Measurements from ENCODE around the gene ACOD1.
"Not testable (repeated sequence)": the region's sequence is repeated elsewhere in the genome, so short reads cannot be mapped to it uniquely, and the experiment has no call there.

The ACOD1 gene

DNA sequence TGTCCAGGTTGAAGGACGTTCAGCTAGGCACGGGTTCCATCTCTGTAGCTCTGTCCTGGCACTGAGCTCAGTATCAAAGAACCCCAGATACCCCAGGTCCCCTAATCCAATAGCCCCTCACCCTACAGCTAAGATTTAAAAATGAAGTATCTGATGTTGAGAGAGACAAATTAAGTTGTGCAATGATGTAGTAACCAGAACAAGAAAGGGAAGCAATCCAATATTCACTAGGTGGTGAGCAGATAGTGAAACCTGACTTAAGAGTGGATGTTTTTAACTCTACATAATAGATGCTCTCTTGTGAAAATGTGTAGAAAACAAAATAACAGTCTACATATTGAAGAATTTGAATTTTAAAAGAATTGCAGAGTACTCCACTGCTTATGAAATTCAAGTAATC, 1.8 kb downstream of the ACOD1 start:
- TF ChIP-seq CTCF (conservative IDR thresholded peaks at IDR 0.05; ENCODE audit: low read depth, low read length), result no peak
- no peak overlapping the region for H3K4me3 ChIP-seq (ENCODE audit: low read depth, low read length)
- no peak for DNase-seq (ENCODE audit: low read depth)

DNA sequence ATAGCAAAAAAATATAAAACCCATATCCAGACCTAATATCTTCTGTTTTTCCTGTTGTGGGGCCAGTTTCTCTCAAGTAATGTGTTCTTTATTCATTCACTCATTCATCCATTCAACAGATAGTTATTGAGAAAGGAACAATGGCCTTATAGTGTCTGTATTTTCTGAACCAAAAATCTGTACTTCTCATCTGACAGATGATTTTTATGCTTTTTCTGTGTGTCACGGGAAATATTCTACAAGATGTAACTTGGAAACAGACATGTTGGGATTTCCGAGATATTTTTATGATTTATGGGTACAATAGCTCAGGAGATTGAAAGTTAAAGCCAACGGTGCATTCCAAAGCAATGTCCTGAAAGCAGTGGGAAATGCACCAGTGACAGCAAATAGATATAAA, 5.7 kb downstream of the ACOD1 start:
- no peak overlapping the region for H3K4me3 ChIP-seq (ENCODE audit: low read depth, low read length)
- TF ChIP-seq CTCF (conservative IDR thresholded peaks at IDR 0.05; ENCODE audit: low read depth, low read length), result no peak
- DNase-seq (ENCODE audit: low read depth), result no peak

DNA sequence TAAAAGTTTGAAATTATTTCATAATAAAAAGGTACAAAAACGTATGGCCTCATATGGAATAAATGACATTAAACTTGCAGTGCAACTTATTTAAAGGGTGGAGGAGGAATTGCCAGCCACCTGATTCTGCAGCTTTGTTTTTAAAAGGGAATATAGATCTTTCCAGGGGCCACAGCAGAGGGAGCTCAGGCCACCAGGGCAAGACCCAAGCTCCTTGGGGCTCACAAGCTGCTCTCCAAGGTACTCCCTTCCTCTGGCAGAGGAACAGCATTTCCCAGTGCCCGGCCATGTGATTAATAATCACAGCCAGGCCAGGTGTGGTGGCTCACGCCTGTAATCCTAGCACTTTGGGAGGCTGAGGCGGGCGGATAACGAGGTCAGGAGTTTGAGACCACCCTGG, 6.2 kb downstream of the ACOD1 start:
- TF ChIP-seq CTCF (conservative IDR thresholded peaks at IDR 0.05; ENCODE audit: low read depth, low read length), result no peak
- H3K4me3 ChIP-seq (ENCODE audit: low read depth, low read length), result no peak overlapping the region
- DNase-seq (ENCODE audit: low read depth), result no peak

DNA sequence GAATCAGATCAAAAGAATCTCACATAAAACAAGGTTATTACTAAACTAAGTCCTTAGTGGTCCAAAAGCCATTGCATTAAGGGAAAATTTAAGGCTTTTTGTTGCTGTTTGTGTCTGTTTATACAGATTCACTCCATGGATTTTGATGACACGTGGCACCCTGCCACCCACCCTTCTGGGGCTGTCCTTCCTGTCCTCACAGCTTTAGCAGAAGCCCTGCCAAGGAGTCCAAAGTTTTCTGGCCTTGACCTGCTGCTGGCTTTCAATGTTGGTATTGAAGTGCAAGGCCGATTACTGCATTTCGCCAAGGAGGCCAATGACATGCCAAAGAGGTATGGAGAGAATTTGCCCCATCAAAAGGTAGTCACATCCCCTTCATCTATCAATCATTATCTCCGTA, 6.9 kb downstream of the ACOD1 start:
- TF ChIP-seq CTCF (conservative IDR thresholded peaks at IDR 0.05; ENCODE audit: low read depth, low read length), result no peak
- no peak for DNase-seq (ENCODE audit: low read depth)
- no peak overlapping the region for H3K4me3 ChIP-seq (ENCODE audit: low read depth, low read length)

DNA sequence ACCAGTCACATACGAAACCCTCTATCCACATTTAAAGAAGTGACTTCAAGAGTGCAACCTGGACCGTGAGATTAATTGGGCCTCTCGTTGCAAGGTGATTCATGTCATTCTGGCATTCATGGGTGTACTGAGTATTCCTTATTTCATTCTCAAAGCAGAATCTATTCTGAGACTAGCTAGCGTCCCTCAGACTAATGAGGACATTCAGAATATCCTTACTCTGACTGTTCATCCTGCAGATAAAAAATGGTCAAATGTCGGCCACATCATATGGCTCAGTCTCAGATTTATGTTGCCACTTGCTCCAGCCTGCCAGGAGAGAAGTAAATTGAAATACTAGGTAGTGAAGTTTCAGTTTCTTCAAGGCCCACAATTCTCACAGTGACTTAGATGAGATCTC, 7.3 kb downstream of the ACOD1 start:
- no peak for DNase-seq (ENCODE audit: low read depth)
- H3K4me3 ChIP-seq (ENCODE audit: low read depth, low read length), result no peak overlapping the region
- TF ChIP-seq CTCF (conservative IDR thresholded peaks at IDR 0.05; ENCODE audit: low read depth, low read length), result no peak

DNA sequence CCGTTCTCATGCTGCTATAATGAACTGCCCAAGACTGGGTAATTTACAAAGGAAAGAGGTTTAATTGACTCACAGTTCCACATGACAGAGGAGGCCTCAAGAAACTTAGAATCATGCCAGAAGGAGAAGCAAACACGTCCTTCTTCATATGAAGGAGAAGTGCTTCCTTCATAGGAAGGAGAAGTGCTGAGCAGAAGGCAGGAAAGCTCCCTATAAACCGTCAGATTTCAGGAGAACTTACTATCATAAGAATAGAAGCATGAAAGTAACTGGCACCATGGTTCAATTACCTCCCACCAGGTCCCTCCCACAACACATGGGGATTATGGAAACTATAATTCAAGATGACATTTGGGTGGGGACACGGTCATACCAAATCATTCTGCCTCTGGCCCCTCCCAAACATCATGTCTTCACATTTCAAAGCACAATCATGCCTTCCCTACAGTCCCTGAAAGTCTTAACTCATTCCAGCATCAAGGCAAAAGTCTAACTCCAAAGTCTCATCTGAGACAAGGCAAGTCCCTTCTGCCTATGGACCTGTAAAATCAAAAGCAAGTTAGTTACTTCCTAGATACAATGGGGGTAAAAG, 10.6 kb downstream of the ACOD1 start:
- no peak overlapping the region for H3K4me3 ChIP-seq (ENCODE audit: low read depth, low read length)
- no peak for DNase-seq (ENCODE audit: low read depth)
- no peak for TF ChIP-seq CTCF (conservative IDR thresholded peaks at IDR 0.05; ENCODE audit: low read depth, low read length)

DNA sequence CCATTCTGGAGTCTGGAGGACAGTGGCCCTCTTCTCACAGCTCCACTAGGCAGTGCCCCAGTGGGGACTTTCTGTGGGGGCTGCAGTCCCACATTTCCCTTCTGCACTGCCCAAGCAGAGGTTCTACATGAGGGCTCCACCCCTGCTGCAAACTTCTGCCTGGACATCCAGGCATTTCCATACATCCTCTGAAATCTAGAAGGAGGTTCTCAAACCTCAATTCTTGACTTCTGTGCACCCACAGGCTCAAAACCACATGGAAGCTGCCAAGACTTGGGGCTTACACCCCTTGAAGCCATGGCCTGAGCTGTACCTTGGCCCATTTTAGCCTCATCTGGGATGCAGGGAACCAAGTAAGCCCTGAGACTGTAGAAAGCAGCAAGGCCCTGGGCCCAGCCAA, 11.4 kb downstream of the ACOD1 start:
- H3K4me3 ChIP-seq (ENCODE audit: low read depth, low read length); DNase-seq (ENCODE audit: low read depth): not testable (repeated sequence)
